Cardiac fibroblast (primary cell): ENCODE results near the gene CDK6.

Experiments
- DNase-seq, 2 donors: peaks; one replicate each; pipeline versions ENCODE4 v3.0.0 to v3.0.0-alpha.2; 2010; ENCODE audit warnings: low read depth in 2 of 2
- H3K4me3 ChIP-seq, 2 donors: replicated peaks in 1 of 2; 1 replicate in 1 of 2; 2 replicates in 1 of 2; pipeline ENCODE4 v1.5.1; 2011; ENCODE audit warnings: low read depth in 2 of 2, low read length in 2 of 2, mild to moderate bottlenecking in 2 of 2, moderate library complexity in 1 of 2
- CTCF ChIP-seq: IDR thresholded peaks from one replicate; pipeline ENCODE4 v1.5.1; 2011; ENCODE audit warnings: low read depth, mild to moderate bottlenecking, low read length, inconsistent platforms

CDK6 gene

GRCh38 chr7:92569137-92569536 lies 267.2 kb downstream of the CDK6 start:
- DNase-seq, result peak; percentile 47 to 49
- no peak overlapping the region for H3K4me3 ChIP-seq
- TF ChIP-seq CTCF, result no peak

DNA sequence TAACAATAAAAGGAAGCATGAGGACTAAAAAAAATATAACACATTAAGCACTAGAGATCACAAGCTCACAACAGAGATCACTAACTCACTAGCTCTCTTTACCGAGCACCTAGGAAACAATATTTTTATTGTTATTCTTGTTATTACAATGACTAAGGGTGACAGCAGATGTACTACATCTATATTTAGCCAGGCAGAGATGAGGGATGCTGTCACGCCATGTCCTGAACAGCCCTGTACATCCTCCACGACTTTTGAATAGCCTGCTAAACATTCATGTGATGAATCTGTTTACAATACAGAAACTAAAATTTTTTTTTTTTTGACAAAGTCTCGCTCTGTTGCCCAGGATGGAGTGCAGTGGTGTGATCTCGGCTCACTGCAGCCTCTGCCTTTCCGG lies 268.9 kb downstream of the CDK6 start:
- no peak for TF ChIP-seq CTCF
- H3K4me3 ChIP-seq, result no peak overlapping the region
- peak in 1 of 2 donors; percentile 96 for DNase-seq

DNA sequence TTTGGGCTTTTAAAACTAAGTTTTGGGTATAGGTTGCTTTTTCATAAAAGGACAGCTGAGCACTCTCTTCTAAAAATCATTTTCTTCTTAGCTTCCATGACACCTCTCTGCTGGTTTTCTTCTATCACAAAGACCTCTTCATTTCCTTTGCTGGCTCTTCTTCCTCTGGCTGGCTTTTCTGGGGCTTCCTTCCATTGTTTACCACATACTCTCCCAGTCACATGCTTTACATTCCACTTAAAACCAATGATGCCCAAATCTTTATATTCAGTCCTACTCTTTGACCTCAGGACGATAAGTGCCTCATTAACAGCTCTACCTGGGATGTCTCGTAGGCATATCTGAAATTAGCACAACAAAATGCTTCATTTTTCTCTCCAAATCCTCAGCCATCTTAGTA lies 273.0 kb downstream of the CDK6 start:
- no peak for TF ChIP-seq CTCF
- H3K4me3 ChIP-seq, result no peak overlapping the region
- DNase-seq, result peak; percentile 11 to 30

- H3K4me3 ChIP-seq, result no peak overlapping the region
- no peak for TF ChIP-seq CTCF
- peak in 1 of 2 donors; percentile 9 for DNase-seq
These were observed 275.8 kb downstream of the CDK6 start for GRCh38 chr7:92560602-92561001.

- TF ChIP-seq CTCF, result no peak
- no peak overlapping the region for H3K4me3 ChIP-seq
- peak in 1 of 2 donors; percentile 3 for DNase-seq
These were observed 278.5 kb downstream of the CDK6 start for GRCh38 chr7:92557808-92558362.

DNA sequence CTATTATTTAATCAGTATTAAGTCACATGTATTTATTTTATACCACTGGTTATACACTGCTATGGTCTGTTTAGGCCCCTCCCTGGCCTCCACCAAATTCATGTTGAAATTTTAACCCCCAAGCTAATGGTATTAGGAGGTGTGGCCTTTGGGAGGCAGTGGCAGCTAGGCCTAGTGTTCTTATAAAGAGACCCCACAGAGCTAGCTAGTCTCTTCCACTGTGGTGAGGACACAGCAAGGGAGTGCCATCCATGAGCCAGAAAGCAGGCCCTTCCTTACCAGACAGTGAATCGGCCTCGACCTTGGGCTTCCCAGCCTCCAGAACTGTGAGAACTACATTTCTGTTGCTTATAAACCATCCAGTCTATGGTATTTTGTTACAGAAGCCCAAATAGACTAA lies 279.1 kb downstream of the CDK6 start:
- H3K4me3 ChIP-seq, result no peak overlapping the region
- no peak for TF ChIP-seq CTCF
- DNase-seq, result no peak
